Measurements from ENCODE around the gene AQP6.

Gene AQP6

GRCh38 chr12:49975318-49975761, 2.6 kb downstream of the AQP6 start:
- Histone ChIP-seq H3K79me2 (ENCODE audit: insufficient read depth, low read length) (no peaks in the 10 kb centered on the region), H3K4me2 (ENCODE audit: low read length) (no peak overlapping the region), H3K4me1 (ENCODE audit: insufficient read depth, low read length, severe bottlenecking) (no peaks in the 10 kb centered on the region), H3K9me3 (ENCODE audit: low read length) (no peaks in the 10 kb centered on the region), H3K9ac (ENCODE audit: low read length) (no peak overlapping the region), H3K27ac (ENCODE audit: low read depth, low read length, poor library complexity, severe bottlenecking) (no peak overlapping the region), H3F3A (ENCODE audit: insufficient read depth, low read length) (no peaks in the 10 kb centered on the region), H3K36me3 (ENCODE audit: insufficient read depth, low read length) (no peaks in the 10 kb centered on the region), H2AFZ (ENCODE audit: low read length) (no peak overlapping the region), H3K9me2 (ENCODE audit: low read depth, low read length) (no peaks in the 10 kb centered on the region), H3K27me3 (ENCODE audit: insufficient read depth, low read length) (no peaks in the 10 kb centered on the region), H3K4me3 (ENCODE audit: low read depth, low read length, poor library complexity, severe bottlenecking) (no peak overlapping the region), H4K20me1 (ENCODE audit: insufficient read depth, low read length) (no peaks in the 10 kb centered on the region)
- TF ChIP-seq EZH2 (IDR thresholded peaks at IDR 0.05; ENCODE audit: borderline replicate concordance, low read length), result no peak
- no peak for TF ChIP-seq CTCF (IDR thresholded peaks at IDR 0.05; ENCODE audit: low read length)

GRCh38 chr12:49976557-49976956, 3.8 kb downstream of the AQP6 start:
- Histone ChIP-seq H2AFZ (ENCODE audit: low read length) (no peak overlapping the region), H4K20me1 (ENCODE audit: insufficient read depth, low read length) (no peaks in the 10 kb centered on the region), H3K36me3 (ENCODE audit: insufficient read depth, low read length) (no peaks in the 10 kb centered on the region), H3K79me2 (ENCODE audit: insufficient read depth, low read length) (no peaks in the 10 kb centered on the region), H3K9me3 (ENCODE audit: low read length) (no peaks in the 10 kb centered on the region), H3K4me3 (ENCODE audit: low read depth, low read length, poor library complexity, severe bottlenecking) (no peak overlapping the region), H3K9me2 (ENCODE audit: low read depth, low read length) (no peaks in the 10 kb centered on the region), H3K4me1 (ENCODE audit: insufficient read depth, low read length, severe bottlenecking) (no peaks in the 10 kb centered on the region), H3K4me2 (ENCODE audit: low read length) (no peak overlapping the region), H3F3A (ENCODE audit: insufficient read depth, low read length) (no peaks in the 10 kb centered on the region), H3K27ac (ENCODE audit: low read depth, low read length, poor library complexity, severe bottlenecking) (no peak overlapping the region), H3K27me3 (ENCODE audit: insufficient read depth, low read length) (no peaks in the 10 kb centered on the region), H3K9ac (ENCODE audit: low read length) (no peak overlapping the region)
- TF ChIP-seq CTCF (IDR thresholded peaks at IDR 0.05; ENCODE audit: low read length) (no peak), EZH2 (IDR thresholded peaks at IDR 0.05; ENCODE audit: borderline replicate concordance, low read length) (no peak)

- Histone ChIP-seq H3K9me3 (ENCODE audit: low read length) (no peaks in the 10 kb centered on the region), H3K27me3 (ENCODE audit: insufficient read depth, low read length) (no peaks in the 10 kb centered on the region), H2AFZ (ENCODE audit: low read length) (no peak overlapping the region), H3K9me2 (ENCODE audit: low read depth, low read length) (no peaks in the 10 kb centered on the region), H3K4me3 (ENCODE audit: low read depth, low read length, poor library complexity, severe bottlenecking) (no peak overlapping the region), H3K9ac (ENCODE audit: low read length) (no peak overlapping the region), H3K4me1 (ENCODE audit: insufficient read depth, low read length, severe bottlenecking) (no peaks in the 10 kb centered on the region), H4K20me1 (ENCODE audit: insufficient read depth, low read length) (no peaks in the 10 kb centered on the region), H3K79me2 (ENCODE audit: insufficient read depth, low read length) (no peaks in the 10 kb centered on the region), H3K27ac (ENCODE audit: low read depth, low read length, poor library complexity, severe bottlenecking) (no peak overlapping the region), H3K36me3 (ENCODE audit: insufficient read depth, low read length) (no peaks in the 10 kb centered on the region), H3K4me2 (ENCODE audit: low read length) (no peak overlapping the region), H3F3A (ENCODE audit: insufficient read depth, low read length) (no peaks in the 10 kb centered on the region)
- TF ChIP-seq EZH2 (IDR thresholded peaks at IDR 0.05; ENCODE audit: borderline replicate concordance, low read length) (no peak), CTCF (IDR thresholded peaks at IDR 0.05; ENCODE audit: low read length) (no peak)
Measured at GRCh38 chr12:49978125-49978524, 5.4 kb downstream of the AQP6 start.

Data from OCI-LY1 (cell line).